IMR-90 (cell line): ENCODE measurements around the gene RAB8A. TPM values are rescaled to one million over a fixed set of nuclear protein-coding genes. Genes with fewer than 3 reads are reported as not detected.

Experiments
- ATAC-seq: fragments of 200-7000 bp; cut with Tn5 transposase; 2 replicates; pipeline ENCODE4 v1.9.1; 2020; ENCODE audit warnings: low read depth, mild to moderate bottlenecking, moderate library complexity
- BruUV-seq: library from RNA; stranded (reverse); fragments of 400-500 nt; replicated peaks from 2 replicates; lab custom pipeline; 2021; lab: Mats Ljungman, UMichigan
- CTCF ChIA-PET: fragments of 300-600 bp; formaldehyde crosslinking; extraction: SDS; loops from one replicate; lab custom pipeline; 2021; ENCODE audit warnings: antibody characterized with exemption; lab: Yijun Ruan, JAX
- POLR2A ChIA-PET: fragments of 300-600 bp; sonication (Branson Sonifier 250); formaldehyde crosslinking; loops from one replicate; lab custom pipeline; 2022; ENCODE audit warnings: antibody characterized with exemption; ENCODE audit not compliant: unreplicated experiment; lab: Charles Lee
- DNase-seq: peaks from one replicate; pipeline ENCODE4 v3.0.0; 2013
- H2AFZ ChIP-seq: replicated peaks from 2 replicates; pipeline ENCODE3; 2013; ENCODE audit warnings: low read length, mild to moderate bottlenecking; ENCODE audit not compliant: poor library complexity
- H2AK5ac ChIP-seq: 2 replicates; pipeline ENCODE4 v1.6.1; 2013; ENCODE audit warnings: low read depth, low read length, inconsistent platforms
- H2AK9ac ChIP-seq: replicated peaks from 2 replicates; pipeline ENCODE3; 2013; ENCODE audit warnings: mild to moderate bottlenecking, low read depth, low read length, moderate library complexity; ENCODE audit not compliant: poor library complexity
- H2BK120ac ChIP-seq: 2 replicates; pipeline ENCODE4 v1.6.1; 2013; ENCODE audit warnings: low read depth, low read length, inconsistent platforms
- H2BK15ac ChIP-seq: 3 replicates; pipeline ENCODE4 v1.6.1; 2013; ENCODE audit warnings: low read depth, low read length, inconsistent platforms
- H2BK20ac ChIP-seq: 2 replicates; pipeline ENCODE4 v1.6.1; 2013; ENCODE audit warnings: low read depth, mild to moderate bottlenecking, inconsistent platforms, low read length, moderate library complexity
- H2BK5ac ChIP-seq: 2 replicates; pipeline ENCODE4 v1.6.1; 2013; ENCODE audit warnings: mild to moderate bottlenecking, low read depth, low read length, inconsistent platforms; ENCODE audit not compliant: poor library complexity, severe bottlenecking
- H3K14ac ChIP-seq: replicated peaks from 2 replicates; pipeline ENCODE4 v1.6.1; 2013; ENCODE audit warnings: low read depth, low read length, inconsistent platforms
- H3K18ac ChIP-seq: 2 replicates; pipeline ENCODE4 v1.6.1; 2013; ENCODE audit warnings: low read depth, low read length, control low read depth
- H3K23ac ChIP-seq: 2 replicates; pipeline ENCODE4 v1.6.1; 2013; ENCODE audit warnings: low read depth, low read length, inconsistent platforms
- H3K27ac ChIP-seq: 2 replicates; pipeline ENCODE4 v1.5.1; 2013; ENCODE audit warnings: mild to moderate bottlenecking, control low read depth, low read length; ENCODE audit not compliant: insufficient read depth
- H3K27me3 ChIP-seq: 2 replicates; pipeline ENCODE4 v1.6.1; 2013; ENCODE audit warnings: low read length; ENCODE audit not compliant: control insufficient read depth, insufficient read depth
- H3K36me3 ChIP-seq: 2 replicates; pipeline ENCODE4 v1.6.1; 2013; ENCODE audit warnings: low read length, mixed read lengths; ENCODE audit not compliant: control insufficient read depth, insufficient read depth
- H3K4ac ChIP-seq: 2 replicates; pipeline ENCODE4 v1.6.1; 2013; ENCODE audit warnings: low read depth, low read length, inconsistent platforms
- H3K4me1 ChIP-seq: 2 replicates; pipeline ENCODE4 v1.6.1; 2013; ENCODE audit warnings: low read length, mixed read lengths; ENCODE audit not compliant: control insufficient read depth, insufficient read depth
- H3K4me2 ChIP-seq: 2 replicates; pipeline ENCODE4 v1.6.1; 2013; ENCODE audit warnings: low read depth, mild to moderate bottlenecking, control low read depth, low read length, moderate library complexity
- H3K4me3 ChIP-seq: 2 replicates; pipeline ENCODE4 v1.5.1; 2013; ENCODE audit warnings: low read depth, mild to moderate bottlenecking, control low read depth, low read length, moderate library complexity; ENCODE audit not compliant: insufficient read depth
- H3K56ac ChIP-seq: 2 replicates; pipeline ENCODE4 v1.6.1; 2013; ENCODE audit warnings: low read length, inconsistent platforms; ENCODE audit not compliant: insufficient read depth; ENCODE audit errors: extremely low read depth
- H3K79me1 ChIP-seq, 2 experiments: 2 replicates each; pipeline ENCODE4 v1.6.1; 2013; ENCODE audit warnings: low read length in 2 of 2, inconsistent platforms in 1 of 2, low read depth in 1 of 2
- H3K9ac ChIP-seq: 2 replicates; pipeline ENCODE4 v1.6.1; 2013; ENCODE audit warnings: low read depth, low read length, control low read depth
- H3K9me1 ChIP-seq: 2 replicates; pipeline ENCODE4 v1.6.1; 2013; ENCODE audit warnings: low read length, inconsistent platforms; ENCODE audit not compliant: insufficient read depth
- H3K9me3 ChIP-seq: 2 replicates; pipeline ENCODE4 v1.6.1; 2013; ENCODE audit warnings: low read length; ENCODE audit not compliant: control insufficient read depth, insufficient read depth
- H4K20me1 ChIP-seq: 2 replicates; pipeline ENCODE4 v1.6.1; 2013; ENCODE audit warnings: low read length, inconsistent platforms; ENCODE audit not compliant: insufficient read depth
- H4K5ac ChIP-seq: 2 replicates; pipeline ENCODE4 v1.6.1; 2013; ENCODE audit warnings: mild to moderate bottlenecking, low read depth, low read length, control low read depth
- H4K8ac ChIP-seq, 2 experiments: 2 replicates each; pipeline ENCODE4 v1.6.1; 2013; ENCODE audit warnings: low read depth in 2 of 2, low read length in 2 of 2, control low read depth in 1 of 2, inconsistent platforms in 1 of 2
- H4K91ac ChIP-seq: 2 replicates; pipeline ENCODE4 v1.6.1; 2013; ENCODE audit warnings: low read depth, low read length, inconsistent platforms; ENCODE audit not compliant: insufficient read depth
- MAFK ChIP-seq: IDR thresholded peaks from 2 replicates; pipeline ENCODE4 v1.6.1; 2012; ENCODE audit warnings: low read depth, low read length, improper control_type of control experiment
- RAD21 ChIP-seq: IDR thresholded peaks from 2 replicates; pipeline ENCODE4 v1.6.1; 2012; ENCODE audit warnings: low read length, improper control_type of control experiment
- WGBS, 2 experiments: methylation state at CpG; one replicate each; pipeline versions ENCODE4 v1.1.5 to v1.1.7; 2013; ENCODE audit warnings: missing lambda C conversion rate in 2 of 2; ENCODE audit not compliant: insufficient read length in 1 of 2; ENCODE audit errors: extremely low coverage in 2 of 2; 5-methylcytosine and 5-hydroxymethylcytosine counted together
- dilution Hi-C: fragments of 300-500 bp; cut with HindIII; formaldehyde crosslinking; loops from one replicate; pipeline ENCODE4 v1.14.3; 2018; ENCODE audit warnings: low sequenced_read_pairs; ENCODE audit not compliant: unreplicated experiment
- in situ Hi-C: fragments of 300-500 bp; cut with MboI; formaldehyde crosslinking; loops from 3 replicates; pipeline ENCODE4 v1.14.3; 2019; ENCODE audit warnings: low sequenced_read_pairs, inconsistent platforms, mixed read lengths
- intact Hi-C: fragments of 100-400 bp; cut with micrococcal nuclease; formaldehyde crosslinking; loops from 2 replicates; pipeline ENCODE4 v1.10.0; 2022
- polyA plus RNA-seq, 3 experiments: library from polyadenylated mRNA; depleted of rRNA; stranded (reverse); fragments of >200 nt; gene quantifications; 2 replicates each; pipeline ENCODE4 v1.2.3, GENCODE V29; 2012; ENCODE audit warnings: low replicate concordance in 1 of 3
- total RNA-seq: library from RNA; depleted of rRNA; stranded (reverse); fragments of >200 nt; gene quantifications from 2 replicates; pipeline ENCODE4 v1.2.3, GENCODE V29; 2012

RAB8A gene
- total and polyA plus RNA-seq, 2 of the 4 experiments (the other 2 are of a cell fraction): 64.5 to 135 TPM

GRCh38 chr19:16094360-16095070 is 17.2 kb upstream of the RAB8A start:
- Histone ChIP-seq H4K20me1 (peaks cover 100% of the 10 kb centered on the region), H3K4me2 (no peak overlapping the region)
- in situ Hi-C loops: no loop called here

More at GRCh38 chr19:16094360-16095070, 17.2 kb upstream of the RAB8A start:
- DNase-seq (no peak), ATAC-seq (peak; percentile 10)
- H3K27me3 ChIP-seq: no peaks in the 10 kb centered on the region
- H4K5ac ChIP-seq: no peak overlapping the region
- CTCF ChIA-PET: interaction anchor here (0.6 kb wide), 2 partner anchors 90 to 121 kb away, joined by 3 to 6 read pairs; no protein-coding TSS in a partner anchor
- H3K14ac ChIP-seq: no peak overlapping the region
- no TSS peak for BruUV-seq
- H3K27ac ChIP-seq: peak overlapping the region; percentile 62; the same call in 1 of the 2 replicates
- no peak overlapping the region for H2AK5ac ChIP-seq
- intact Hi-C loops (no loop called here), dilution Hi-C loops (no loop called here)
- no peak overlapping the region; the same call in 1 of the 2 replicates for H3K4ac ChIP-seq
- no peak overlapping the region for H3K18ac ChIP-seq
- peaks cover 5% of the 10 kb centered on the region; the same call in 1 of the 2 replicates for H3K9me1 ChIP-seq
- no peak overlapping the region for H2AK9ac ChIP-seq
- no peak for TF ChIP-seq RAD21
- TF ChIP-seq MAFK: 0 out of 2 replicates have a peak, but pooled peaks have one; percentile 8
- peaks cover 9% of the 10 kb centered on the region; the same call in 1 of the 2 replicates for H3K4me1 ChIP-seq
- H3K23ac ChIP-seq: no peak overlapping the region
- H2BK5ac ChIP-seq: peak overlapping the region; percentile 73
- H2BK15ac ChIP-seq: no peak overlapping the region
- H3K9ac ChIP-seq: no peak overlapping the region
- no peak overlapping the region for H3K56ac ChIP-seq
- peaks cover 36 to 90% of the 10 kb centered on the region in 2 experiments for H3K79me1 ChIP-seq
- H4K8ac ChIP-seq: 0 out of 4 replicates have a peak overlapping the region, but pooled peaks of 1 of the 2 experiments have one; percentile 23
- WGBS, 2 experiments: no CpG with 5 or more reads among the region's 10 CpGs
- no peak overlapping the region for H2AFZ ChIP-seq
- no peak overlapping the region for H2BK120ac ChIP-seq
- no peaks in the 10 kb centered on the region for H3K9me3 ChIP-seq
- peaks cover 88% of the 10 kb centered on the region for H3K36me3 ChIP-seq
- no peak overlapping the region for H2BK20ac ChIP-seq
- no peak overlapping the region for H3K4me3 ChIP-seq
- POLR2A ChIA-PET: interaction anchor here (0.6 to 1.6 kb wide), 3 partner anchors 10 to 18 kb away, joined by 3 to 5 read pairs (median 4); partner anchors contain the start of gene TPM4
- no peak overlapping the region for H4K91ac ChIP-seq
